D721Med (cell line): ENCODE results near the gene CCN5.

Experiments
- DNase-seq: peaks from one replicate; pipeline ENCODE4 v3.0.0; 2011; ENCODE audit warnings: low spot score; ENCODE audit not compliant: insufficient read length
- FAIRE-seq: peaks from 2 replicates; lab custom pipeline; 2011; peaks lifted over from hg19 to GRCh38; lab: Jason Lieb, UNC
- TF ChIP-seq, protein P1 (sequence below): IDR thresholded peaks from 2 replicates; pipeline ENCODE4 v1.5.1; 2012; ENCODE audit warnings: mild to moderate bottlenecking, control low read depth; ENCODE audit not compliant: insufficient read depth; ENCODE audit errors: missing control alignments

The CCN5 gene

DNA sequence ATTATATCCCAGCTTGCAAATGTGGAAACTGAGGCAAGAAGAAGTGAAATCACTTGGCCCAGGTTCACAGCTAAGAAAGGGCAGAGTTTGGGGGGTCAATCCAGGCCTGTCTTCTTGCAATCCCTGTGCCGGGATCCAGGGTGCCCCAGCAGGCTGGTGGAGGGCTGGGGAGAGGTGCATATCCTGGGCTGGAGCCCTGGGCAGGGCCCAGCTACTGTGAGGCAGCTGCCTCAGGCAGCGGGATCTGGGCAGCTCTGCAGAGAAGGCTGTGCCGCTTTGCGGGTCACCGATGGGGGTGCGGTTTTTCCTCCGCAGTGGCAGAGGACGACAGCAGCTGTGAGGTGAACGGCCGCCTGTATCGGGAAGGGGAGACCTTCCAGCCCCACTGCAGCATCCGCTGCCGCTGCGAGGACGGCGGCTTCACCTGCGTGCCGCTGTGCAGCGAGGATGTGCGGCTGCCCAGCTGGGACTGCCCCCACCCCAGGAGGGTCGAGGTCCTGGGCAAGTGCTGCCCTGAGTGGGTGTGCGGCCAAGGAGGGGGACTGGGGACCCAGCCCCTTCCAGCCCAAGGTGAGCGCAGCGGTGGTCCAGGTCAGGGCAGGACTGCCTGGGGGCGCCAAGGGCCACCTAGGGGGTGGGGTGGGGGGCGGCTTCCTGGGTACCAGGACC, 9.4 kb downstream of the CCN5 start:
- FAIRE-seq (no peak), DNase-seq (no peak)
- TF ChIP-seq, protein P1, sequence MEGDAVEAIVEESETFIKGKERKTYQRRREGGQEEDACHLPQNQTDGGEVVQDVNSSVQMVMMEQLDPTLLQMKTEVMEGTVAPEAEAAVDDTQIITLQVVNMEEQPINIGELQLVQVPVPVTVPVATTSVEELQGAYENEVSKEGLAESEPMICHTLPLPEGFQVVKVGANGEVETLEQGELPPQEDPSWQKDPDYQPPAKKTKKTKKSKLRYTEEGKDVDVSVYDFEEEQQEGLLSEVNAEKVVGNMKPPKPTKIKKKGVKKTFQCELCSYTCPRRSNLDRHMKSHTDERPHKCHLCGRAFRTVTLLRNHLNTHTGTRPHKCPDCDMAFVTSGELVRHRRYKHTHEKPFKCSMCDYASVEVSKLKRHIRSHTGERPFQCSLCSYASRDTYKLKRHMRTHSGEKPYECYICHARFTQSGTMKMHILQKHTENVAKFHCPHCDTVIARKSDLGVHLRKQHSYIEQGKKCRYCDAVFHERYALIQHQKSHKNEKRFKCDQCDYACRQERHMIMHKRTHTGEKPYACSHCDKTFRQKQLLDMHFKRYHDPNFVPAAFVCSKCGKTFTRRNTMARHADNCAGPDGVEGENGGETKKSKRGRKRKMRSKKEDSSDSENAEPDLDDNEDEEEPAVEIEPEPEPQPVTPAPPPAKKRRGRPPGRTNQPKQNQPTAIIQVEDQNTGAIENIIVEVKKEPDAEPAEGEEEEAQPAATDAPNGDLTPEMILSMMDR, result no peak

DNA sequence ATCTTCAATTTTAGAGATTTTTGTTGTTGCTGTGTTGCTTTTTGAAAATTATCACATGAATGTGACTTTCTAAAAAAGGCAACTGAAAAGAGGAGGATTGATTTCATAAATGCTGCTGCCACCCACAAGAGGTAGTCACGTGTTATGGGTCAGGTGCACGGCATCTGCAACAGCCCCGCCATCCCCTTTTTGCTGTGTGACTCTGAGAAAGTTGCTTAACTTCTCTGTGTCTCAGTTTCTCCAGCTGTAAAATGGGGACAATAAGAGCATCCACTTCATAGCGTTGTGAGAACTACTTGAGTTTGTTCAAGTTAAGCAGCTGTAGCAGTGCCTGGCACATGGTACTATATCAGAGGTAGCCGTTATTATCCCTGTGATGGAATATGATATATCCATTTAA, 10.7 kb downstream of the CCN5 start:
- TF ChIP-seq, protein P1, result no peak
- no peak for FAIRE-seq

DNA sequence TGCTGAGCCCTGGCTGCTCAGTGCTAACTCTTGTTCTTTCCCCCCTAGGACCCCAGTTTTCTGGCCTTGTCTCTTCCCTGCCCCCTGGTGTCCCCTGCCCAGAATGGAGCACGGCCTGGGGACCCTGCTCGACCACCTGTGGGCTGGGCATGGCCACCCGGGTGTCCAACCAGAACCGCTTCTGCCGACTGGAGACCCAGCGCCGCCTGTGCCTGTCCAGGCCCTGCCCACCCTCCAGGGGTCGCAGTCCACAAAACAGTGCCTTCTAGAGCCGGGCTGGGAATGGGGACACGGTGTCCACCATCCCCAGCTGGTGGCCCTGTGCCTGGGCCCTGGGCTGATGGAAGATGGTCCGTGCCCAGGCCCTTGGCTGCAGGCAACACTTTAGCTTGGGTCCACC, 11.9 kb downstream of the CCN5 start:
- no peak for FAIRE-seq
- DNase-seq, result no peak
- TF ChIP-seq, protein P1, result no peak

More for the DNA sequence above, 10.7 kb downstream of the CCN5 start:
- DNase-seq, result no peak

DNA sequence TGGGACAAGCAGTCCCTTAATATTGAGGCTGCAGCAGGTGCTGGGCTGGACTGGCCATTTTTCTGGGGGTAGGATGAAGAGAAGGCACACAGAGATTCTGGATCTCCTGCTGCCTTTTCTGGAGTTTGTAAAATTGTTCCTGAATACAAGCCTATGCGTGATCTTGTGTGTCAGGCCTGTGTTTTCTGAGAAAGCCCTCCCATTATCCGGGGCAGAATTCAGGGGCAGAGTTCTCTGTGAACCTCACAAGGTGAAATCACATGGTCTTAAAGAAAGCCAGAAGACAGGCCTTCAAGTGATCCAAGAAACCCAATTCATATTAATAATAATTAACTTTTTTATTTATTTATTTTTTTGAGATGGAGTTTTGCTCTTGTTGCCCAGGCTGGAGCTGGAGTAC, 12.5 kb downstream of the CCN5 start:
- DNase-seq (no peak), FAIRE-seq (no peak)
- TF ChIP-seq, protein P1, result no peak

DNA sequence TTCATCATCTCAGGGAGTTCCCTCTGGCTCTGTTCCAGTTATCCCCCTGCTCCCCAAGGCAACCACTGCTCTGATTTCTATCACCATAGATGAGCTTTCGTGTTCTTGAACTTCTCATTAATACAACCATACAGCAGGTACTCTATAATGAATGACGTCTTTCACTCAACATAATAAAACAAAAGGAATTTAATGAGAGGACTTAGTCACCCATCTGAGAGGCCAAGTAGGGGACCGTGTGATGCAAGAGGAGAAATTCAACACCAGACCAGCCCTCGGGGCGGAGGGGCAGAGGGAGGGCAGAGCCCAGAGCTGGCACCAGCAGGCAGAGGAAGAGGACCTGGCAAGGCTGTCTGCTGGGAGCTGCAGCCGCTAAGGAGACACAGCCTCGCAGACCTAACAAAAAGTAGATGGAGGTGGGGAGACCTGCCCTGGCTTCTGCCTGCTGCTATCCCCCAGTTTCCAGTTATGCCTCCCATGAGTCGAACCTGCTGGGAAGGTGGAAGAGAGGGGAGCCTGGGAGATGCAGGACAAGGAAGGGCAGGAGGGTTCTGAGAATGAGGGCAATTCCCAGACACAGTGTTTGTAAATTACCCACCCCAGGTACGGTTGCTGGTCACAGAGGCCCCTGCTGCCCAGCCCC, 13.8 kb downstream of the CCN5 start:
- TF ChIP-seq, protein P1, result no peak
- DNase-seq (no peak), FAIRE-seq (no peak)

DNA sequence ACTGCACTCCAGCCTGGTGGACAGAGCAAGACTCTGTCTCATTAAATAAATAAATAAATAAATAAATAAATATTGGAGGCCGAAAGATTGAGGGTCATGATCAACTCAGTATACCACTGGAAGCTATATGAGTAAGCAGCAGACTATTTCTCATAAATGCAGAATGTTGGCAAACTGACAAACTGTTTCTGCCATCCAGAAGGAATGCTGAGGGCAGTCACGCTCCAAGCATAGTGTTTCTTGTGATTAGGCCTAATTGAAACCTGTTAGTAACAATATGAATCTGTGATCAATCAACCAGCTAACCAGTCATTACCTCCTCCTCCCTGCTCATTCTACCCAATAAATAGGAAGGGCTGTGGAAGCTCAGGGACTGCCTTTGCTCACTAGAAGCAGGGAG, 15.3 kb downstream of the CCN5 start:
- FAIRE-seq (no peak), DNase-seq (no peak)
- TF ChIP-seq, protein P1, result no peak

DNA sequence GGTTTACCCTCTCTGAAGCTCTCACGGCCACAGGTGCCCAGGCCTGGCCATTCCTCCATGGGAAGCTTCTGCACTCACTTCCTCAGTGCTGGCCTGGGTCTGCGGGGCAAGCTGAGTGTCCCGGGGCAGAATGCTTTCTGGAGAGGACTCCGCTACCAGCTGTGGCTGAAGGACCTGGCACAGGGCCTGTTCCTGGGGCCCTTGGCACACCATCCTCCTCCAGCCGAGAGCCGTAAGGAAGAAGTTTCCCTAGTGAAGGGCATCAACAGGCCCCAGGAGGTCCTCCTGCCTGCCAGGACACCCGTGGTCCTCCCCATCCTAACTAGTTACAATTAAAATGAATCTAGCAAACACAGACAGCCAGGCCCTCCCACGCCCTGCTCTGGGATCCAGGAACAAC, 16.5 kb downstream of the CCN5 start:
- FAIRE-seq (no peak), DNase-seq (no peak)
- TF ChIP-seq, protein P1, result no peak
